ENCODE results near the gene LRRC9.
"Not testable (repeated sequence)": the region's sequence is repeated elsewhere in the genome, so short reads cannot be mapped to it uniquely, and the experiment has no call there.

LRRC9 gene

GRCh38 chr14:59918824-59919569 is 947 bp upstream of the LRRC9 start:
- Mint-ChIP-seq H3K36me3 (ENCODE audit: insufficient read depth) (no peaks in the 10 kb centered on the region), H3K4me1 (no peaks in the 10 kb centered on the region), H3K27me3 (peaks cover 45% of the 10 kb centered on the region), H3K27ac (ENCODE audit: low read depth) (no peak overlapping the region), H3K4me3 (peak overlapping the region; percentile 53), H3K9me3 (no peaks in the 10 kb centered on the region)
- ATAC-seq (replicated peaks; ENCODE audit: extremely low read depth, poor library complexity, severe bottlenecking) = no peak
- no peak for DNase-seq (ENCODE audit: low spot score in 2 of 2)

GRCh38 chr14:59920378-59920683 is 387 bp downstream of the LRRC9 start:
- Mint-ChIP-seq H3K27ac (ENCODE audit: low read depth) (no peak overlapping the region), H3K36me3 (ENCODE audit: insufficient read depth) (no peaks in the 10 kb centered on the region), H3K27me3 (peaks cover 40% of the 10 kb centered on the region), H3K9me3 (no peaks in the 10 kb centered on the region), H3K4me1 (no peaks in the 10 kb centered on the region), H3K4me3 (peak overlapping the region; percentile 27)
- ATAC-seq (replicated peaks; ENCODE audit: extremely low read depth, poor library complexity, severe bottlenecking) = no peak
- no peak for DNase-seq (ENCODE audit: low spot score in 2 of 2)

GRCh38 chr14:59925797-59926196 is 5.9 kb downstream of the LRRC9 start:
- H3K4me1 Mint-ChIP-seq = no peaks in the 10 kb centered on the region
- H3K4me3 Mint-ChIP-seq = no peak overlapping the region
- H3K36me3 Mint-ChIP-seq (ENCODE audit: insufficient read depth) = no peaks in the 10 kb centered on the region
- no peaks in the 10 kb centered on the region for H3K9me3 Mint-ChIP-seq
- ATAC-seq (replicated peaks; ENCODE audit: extremely low read depth, poor library complexity, severe bottlenecking) (no peak), DNase-seq (ENCODE audit: low spot score in 2 of 2) (no peak)
- no peak overlapping the region for H3K27ac Mint-ChIP-seq (ENCODE audit: low read depth)
- H3K27me3 Mint-ChIP-seq = peaks cover 32% of the 10 kb centered on the region

- H3K4me3 Mint-ChIP-seq = no peak overlapping the region
- no peak overlapping the region for H3K27ac Mint-ChIP-seq (ENCODE audit: low read depth)
These were observed 6.6 kb downstream of the LRRC9 start for GRCh38 chr14:59926534-59926933.

GRCh38 chr14:59931237-59931636 is 11.3 kb downstream of the LRRC9 start:
- H3K27me3 Mint-ChIP-seq = peaks cover 15% of the 10 kb centered on the region
- no peak overlapping the region for H3K4me3 Mint-ChIP-seq
- ATAC-seq (replicated peaks; ENCODE audit: extremely low read depth, poor library complexity, severe bottlenecking) (no peak), DNase-seq (ENCODE audit: low spot score in 2 of 2) (no peak)
- H3K36me3 Mint-ChIP-seq (ENCODE audit: insufficient read depth) = no peaks in the 10 kb centered on the region
- H3K27ac Mint-ChIP-seq (ENCODE audit: low read depth) = no peak overlapping the region
- H3K9me3 Mint-ChIP-seq = no peaks in the 10 kb centered on the region
- no peaks in the 10 kb centered on the region for H3K4me1 Mint-ChIP-seq

More at GRCh38 chr14:59926534-59926933, 6.6 kb downstream of the LRRC9 start:
- DNase-seq (ENCODE audit: low spot score in 2 of 2) = no peak
- Mint-ChIP-seq H3K27me3 (peaks cover 25% of the 10 kb centered on the region), H3K36me3 (ENCODE audit: insufficient read depth) (no peaks in the 10 kb centered on the region), H3K4me1 (no peaks in the 10 kb centered on the region), H3K9me3 (no peaks in the 10 kb centered on the region)
- ATAC-seq (replicated peaks; ENCODE audit: extremely low read depth, poor library complexity, severe bottlenecking) = no peak

- H3K27me3 Mint-ChIP-seq = no peaks in the 10 kb centered on the region
- ATAC-seq (replicated peaks; ENCODE audit: extremely low read depth, poor library complexity, severe bottlenecking) (no peak), DNase-seq (ENCODE audit: low spot score in 2 of 2) (no peak)
- no peaks in the 10 kb centered on the region for H3K36me3 Mint-ChIP-seq (ENCODE audit: insufficient read depth)
- H3K9me3 Mint-ChIP-seq = no peaks in the 10 kb centered on the region
- H3K27ac Mint-ChIP-seq (ENCODE audit: low read depth) = no peak overlapping the region
- no peak overlapping the region for H3K4me3 Mint-ChIP-seq
- no peaks in the 10 kb centered on the region for H3K4me1 Mint-ChIP-seq
These were observed 16.2 kb downstream of the LRRC9 start for GRCh38 chr14:59936145-59936544.

GRCh38 chr14:59939828-59940227 is 19.9 kb downstream of the LRRC9 start:
- peaks cover 6% of the 10 kb centered on the region for H3K9me3 Mint-ChIP-seq
- peaks cover 15% of the 10 kb centered on the region for H3K27me3 Mint-ChIP-seq
- DNase-seq (ENCODE audit: low spot score in 2 of 2) (no peak), ATAC-seq (replicated peaks; ENCODE audit: extremely low read depth, poor library complexity, severe bottlenecking) (no peak)
- no peak overlapping the region for H3K4me3 Mint-ChIP-seq
- no peak overlapping the region for H3K27ac Mint-ChIP-seq (ENCODE audit: low read depth)
- H3K4me1 Mint-ChIP-seq = no peaks in the 10 kb centered on the region
- no peaks in the 10 kb centered on the region for H3K36me3 Mint-ChIP-seq (ENCODE audit: insufficient read depth)

GRCh38 chr14:59942296-59942862 is 22.4 kb downstream of the LRRC9 start:
- not testable (repeated sequence) for H3K4me1 Mint-ChIP-seq; H3K36me3 Mint-ChIP-seq (ENCODE audit: insufficient read depth); DNase-seq (ENCODE audit: low spot score in 2 of 2); H3K4me3 Mint-ChIP-seq; H3K27ac Mint-ChIP-seq (ENCODE audit: low read depth); H3K9me3 Mint-ChIP-seq; ATAC-seq (replicated peaks; ENCODE audit: extremely low read depth, poor library complexity, severe bottlenecking)
- peaks cover 15% of the 10 kb centered on the region for H3K27me3 Mint-ChIP-seq

- H3K9me3 Mint-ChIP-seq = peaks cover 6% of the 10 kb centered on the region
- DNase-seq (ENCODE audit: low spot score in 2 of 2) = no peak
- no peak overlapping the region for H3K27ac Mint-ChIP-seq (ENCODE audit: low read depth)
- peaks cover 15% of the 10 kb centered on the region for H3K27me3 Mint-ChIP-seq
- no peaks in the 10 kb centered on the region for H3K36me3 Mint-ChIP-seq (ENCODE audit: insufficient read depth)
- H3K4me3 Mint-ChIP-seq = no peak overlapping the region
- no peak for ATAC-seq (replicated peaks; ENCODE audit: extremely low read depth, poor library complexity, severe bottlenecking)
- H3K4me1 Mint-ChIP-seq = no peaks in the 10 kb centered on the region
These were observed 25.0 kb downstream of the LRRC9 start for GRCh38 chr14:59944909-59945308.

- H3K9me3 Mint-ChIP-seq = peaks cover 11% of the 10 kb centered on the region
- not testable (repeated sequence) for H3K4me1 Mint-ChIP-seq; ATAC-seq (replicated peaks; ENCODE audit: extremely low read depth, poor library complexity, severe bottlenecking); H3K27ac Mint-ChIP-seq (ENCODE audit: low read depth); H3K4me3 Mint-ChIP-seq; DNase-seq (ENCODE audit: low spot score in 2 of 2); H3K36me3 Mint-ChIP-seq (ENCODE audit: insufficient read depth)
- peaks cover 47% of the 10 kb centered on the region for H3K27me3 Mint-ChIP-seq
These were observed 32.2 kb downstream of the LRRC9 start for GRCh38 chr14:59952141-59952540.

GRCh38 chr14:59957890-59958289 is 37.9 kb downstream of the LRRC9 start:
- not testable (repeated sequence) for H3K4me3 Mint-ChIP-seq; H3K9me3 Mint-ChIP-seq; H3K36me3 Mint-ChIP-seq (ENCODE audit: insufficient read depth); H3K4me1 Mint-ChIP-seq; ATAC-seq (replicated peaks; ENCODE audit: extremely low read depth, poor library complexity, severe bottlenecking); DNase-seq (ENCODE audit: low spot score in 2 of 2); H3K27ac Mint-ChIP-seq (ENCODE audit: low read depth)
- H3K27me3 Mint-ChIP-seq = peaks cover 60% of the 10 kb centered on the region

- Mint-ChIP-seq H3K36me3 (ENCODE audit: insufficient read depth) (no peaks in the 10 kb centered on the region), H3K9me3 (peaks cover 6% of the 10 kb centered on the region), H3K27ac (ENCODE audit: low read depth) (no peak overlapping the region), H3K4me1 (peaks cover 1% of the 10 kb centered on the region), H3K4me3 (no peak overlapping the region), H3K27me3 (peaks cover 42% of the 10 kb centered on the region)
- DNase-seq (ENCODE audit: low spot score in 2 of 2) (no peak), ATAC-seq (replicated peaks; ENCODE audit: extremely low read depth, poor library complexity, severe bottlenecking) (no peak)
These were observed 39.7 kb downstream of the LRRC9 start for GRCh38 chr14:59959668-59960067.

- Mint-ChIP-seq H3K27me3 (peaks cover 23% of the 10 kb centered on the region), H3K4me3 (no peak overlapping the region), H3K9me3 (no peaks in the 10 kb centered on the region), H3K36me3 (ENCODE audit: insufficient read depth) (no peaks in the 10 kb centered on the region), H3K4me1 (peaks cover 10% of the 10 kb centered on the region), H3K27ac (ENCODE audit: low read depth) (no peak overlapping the region)
- ATAC-seq (replicated peaks; ENCODE audit: extremely low read depth, poor library complexity, severe bottlenecking) (no peak), DNase-seq (ENCODE audit: low spot score in 2 of 2) (no peak)
These were observed 41.6 kb downstream of the LRRC9 start for GRCh38 chr14:59961518-59962062.
